Gastrocnemius medialis (tissue), 4 donors: ENCODE results near the gene THBD.

Experiments used
- CTCF ChIP-seq, 5 experiments: fragments of 450-650 bp in 3 of 5; fragments of 200-600 bp in 2 of 5; sonication (generic) in 2 of 5; IDR thresholded peaks in 4 of 5; conservative IDR thresholded peaks in 1 of 5; 1 replicate in 4 of 5; 2 replicates in 1 of 5; pipeline ENCODE4 v1.5.1; 2016 to 2019; ENCODE audit warnings: antibody characterized with exemption in 5 of 5, mild to moderate bottlenecking in 3 of 5, moderate library complexity in 3 of 5
- POLR2A ChIP-seq, 2 donors: fragments of 450-650 bp; IDR thresholded peaks; one replicate each; pipeline ENCODE4 v1.6.1; 2017; ENCODE audit warnings: antibody characterized with exemption in 2 of 2, mild to moderate bottlenecking in 2 of 2, moderate library complexity in 2 of 2

- TF ChIP-seq CTCF (IDR thresholded peaks at IDR 0.05 in 4 of 5, conservative IDR thresholded peaks at IDR 0.05 in 1 of 5) (no peak), POLR2A (IDR thresholded peaks at IDR 0.05) (no peak)
These were observed 13.7 kb downstream of the THBD start for GRCh38 chr20:23035731-23036130.
